DND-41 (cell line): ENCODE data around the gene PLAU.
A peak's percentile ranks its signal among the peaks of the same experiment; 100 is the strongest.

Experiments
- ATAC-seq: fragments of 200-7000 bp; cut with Tn5 transposase; 3 replicates; pipeline ENCODE4 v1.9.1; 2021; ENCODE audit warnings: low read depth; ENCODE audit not compliant: insufficient read depth
- DNase-seq: peaks from one replicate; pipeline ENCODE4 v3.0.0-alpha.2; 2020
- H2AFZ ChIP-seq: 2 replicates; pipeline ENCODE4 v1.6.0; 2012; ENCODE audit warnings: low read depth, low read length
- H3K27ac ChIP-seq: 2 replicates; pipeline ENCODE4 v1.5.1; 2012; ENCODE audit warnings: low read length, inconsistent platforms
- H3K27me3 ChIP-seq: fragments of 200-600 bp; sonication (generic); 2 replicates; pipeline ENCODE4 v1.6.0; 2012; ENCODE audit warnings: low read length, mild to moderate bottlenecking, inconsistent platforms; ENCODE audit not compliant: insufficient read depth, poor library complexity
- H3K36me3 ChIP-seq: 2 replicates; pipeline ENCODE4 v1.5.1; 2012; ENCODE audit warnings: low read length, inconsistent platforms; ENCODE audit not compliant: insufficient read depth
- H3K4me1 ChIP-seq: 2 replicates; pipeline ENCODE4 v1.5.1; 2012; ENCODE audit warnings: mild to moderate bottlenecking, low read length; ENCODE audit not compliant: insufficient read depth
- H3K4me2 ChIP-seq: 2 replicates; pipeline ENCODE4 v1.6.0; 2012; ENCODE audit warnings: mild to moderate bottlenecking, moderate library complexity, low read length, inconsistent platforms; ENCODE audit not compliant: insufficient read depth
- H3K4me3 ChIP-seq, 2 experiments: fragments of 200-600 bp in 1 of 2; shearing (Covaris generic) in 1 of 2; 2 replicates each; pipeline ENCODE4 v1.5.1; 2012 to 2016; ENCODE audit warnings: inconsistent platforms in 2 of 2, low read length in 2 of 2, mild to moderate bottlenecking in 2 of 2, low read depth in 1 of 2, moderate library complexity in 1 of 2
- H3K79me2 ChIP-seq: 2 replicates; pipeline ENCODE4 v1.6.0; 2012; ENCODE audit warnings: low read length, inconsistent platforms; ENCODE audit not compliant: insufficient read depth
- H3K9ac ChIP-seq: 2 replicates; pipeline ENCODE4 v1.6.0; 2012; ENCODE audit warnings: low read depth, mild to moderate bottlenecking, inconsistent platforms, low read length, moderate library complexity
- H3K9me3 ChIP-seq: 2 replicates; pipeline ENCODE4 v1.5.1; 2012; ENCODE audit warnings: low read length, moderate library complexity, mild to moderate bottlenecking, inconsistent platforms; ENCODE audit not compliant: insufficient read depth, severe bottlenecking
- H4K20me1 ChIP-seq: 2 replicates; pipeline ENCODE4 v1.6.0; 2012; ENCODE audit warnings: low read length; ENCODE audit not compliant: insufficient read depth
- EZH2 ChIP-seq: IDR thresholded peaks from 3 replicates; pipeline ENCODE4 v1.6.1; 2012; ENCODE audit warnings: borderline replicate concordance, low read depth, mild to moderate bottlenecking, moderate library complexity, low read length, inconsistent platforms; ENCODE audit not compliant: severe bottlenecking
- TF ChIP-seq, protein P1 (sequence below): IDR thresholded peaks from 2 replicates; pipeline ENCODE4 v1.5.1; 2012; ENCODE audit warnings: borderline replicate concordance, low read length, moderate library complexity, mild to moderate bottlenecking; ENCODE audit not compliant: poor library complexity, severe bottlenecking; ENCODE audit errors: extremely low read depth

Gene PLAU

GRCh38 chr10:73906524-73907447 is 4.1 kb upstream of the PLAU start:
- no peak overlapping the region for H3K9ac ChIP-seq
- no peak overlapping the region for H3K4me2 ChIP-seq
- no peak for DNase-seq

GRCh38 chr10:73907841-73908517 is 3.0 kb upstream of the PLAU start:
- Histone ChIP-seq H3K27me3 (peaks cover 68% of the 10 kb centered on the region), H3K79me2 (no peaks in the 10 kb centered on the region), H3K4me1 (peaks cover 46% of the 10 kb centered on the region), H3K4me2 (peak overlapping the region; percentile 44), H2AFZ (no peak overlapping the region), H3K9ac (0 out of 2 replicates have a peak overlapping the region, but pooled peaks have one; percentile 2), H3K36me3 (no peaks in the 10 kb centered on the region), H3K9me3 (no peaks in the 10 kb centered on the region), H3K4me3 (peak overlapping the region in 1 of 2 experiments; percentile 39; a peak in 2 of 4 replicates), H4K20me1 (peaks cover 22% of the 10 kb centered on the region), H3K27ac (no peak overlapping the region)
- no peak for TF ChIP-seq EZH2
- TF ChIP-seq, protein P1, sequence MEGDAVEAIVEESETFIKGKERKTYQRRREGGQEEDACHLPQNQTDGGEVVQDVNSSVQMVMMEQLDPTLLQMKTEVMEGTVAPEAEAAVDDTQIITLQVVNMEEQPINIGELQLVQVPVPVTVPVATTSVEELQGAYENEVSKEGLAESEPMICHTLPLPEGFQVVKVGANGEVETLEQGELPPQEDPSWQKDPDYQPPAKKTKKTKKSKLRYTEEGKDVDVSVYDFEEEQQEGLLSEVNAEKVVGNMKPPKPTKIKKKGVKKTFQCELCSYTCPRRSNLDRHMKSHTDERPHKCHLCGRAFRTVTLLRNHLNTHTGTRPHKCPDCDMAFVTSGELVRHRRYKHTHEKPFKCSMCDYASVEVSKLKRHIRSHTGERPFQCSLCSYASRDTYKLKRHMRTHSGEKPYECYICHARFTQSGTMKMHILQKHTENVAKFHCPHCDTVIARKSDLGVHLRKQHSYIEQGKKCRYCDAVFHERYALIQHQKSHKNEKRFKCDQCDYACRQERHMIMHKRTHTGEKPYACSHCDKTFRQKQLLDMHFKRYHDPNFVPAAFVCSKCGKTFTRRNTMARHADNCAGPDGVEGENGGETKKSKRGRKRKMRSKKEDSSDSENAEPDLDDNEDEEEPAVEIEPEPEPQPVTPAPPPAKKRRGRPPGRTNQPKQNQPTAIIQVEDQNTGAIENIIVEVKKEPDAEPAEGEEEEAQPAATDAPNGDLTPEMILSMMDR = no peak
- no peak for DNase-seq
- ATAC-seq = no peak

More at GRCh38 chr10:73906524-73907447, 4.1 kb upstream of the PLAU start:
- no peak overlapping the region for H3K27ac ChIP-seq
- peaks cover 65% of the 10 kb centered on the region for H3K27me3 ChIP-seq
- H3K4me1 ChIP-seq = peaks cover 46% of the 10 kb centered on the region
- no peaks in the 10 kb centered on the region for H3K79me2 ChIP-seq
- no peak overlapping the region for H2AFZ ChIP-seq
- no peaks in the 10 kb centered on the region for H3K9me3 ChIP-seq
- ATAC-seq = no peak
- H3K36me3 ChIP-seq = no peaks in the 10 kb centered on the region
- no peak overlapping the region for H3K4me3 ChIP-seq
- peaks cover 12% of the 10 kb centered on the region for H4K20me1 ChIP-seq
- TF ChIP-seq, protein P1 = no peak
- TF ChIP-seq EZH2 = no peak

- Histone ChIP-seq H3K9ac (peak overlapping the region; percentile 7; the same call in 1 of the 2 replicates), H3K79me2 (no peaks in the 10 kb centered on the region), H3K9me3 (no peaks in the 10 kb centered on the region), H4K20me1 (peaks cover 24% of the 10 kb centered on the region), H3K4me1 (peaks cover 46% of the 10 kb centered on the region), H3K4me2 (peak overlapping the region; percentile 44), H3K27ac (no peak overlapping the region), H3K27me3 (peaks cover 78% of the 10 kb centered on the region), H3K4me3 (peak overlapping the region in 1 of 2 experiments; percentile 27; a peak in 2 of 4 replicates), H2AFZ (no peak overlapping the region), H3K36me3 (no peaks in the 10 kb centered on the region)
- TF ChIP-seq, protein P1 = no peak
- TF ChIP-seq EZH2 = no peak
- DNase-seq (peak; percentile 47), ATAC-seq (peak; percentile 27; the same call in 2 of the 3 replicates)
These were observed 1.9 kb upstream of the PLAU start for GRCh38 chr10:73908853-73909539.
